Mesothelial cell of epicardium (in vitro differentiated cells): ENCODE results near the gene CLEC19A. TPM values are rescaled to one million over a fixed set of nuclear protein-coding genes. Genes with fewer than 3 reads are reported as not detected.

Experiments used
- DNase-seq, 2 experiments: peaks; one replicate each; pipeline ENCODE4 v3.0.0; 2021; ENCODE audit warnings: low spot score in 2 of 2; ENCODE audit not compliant: unreplicated experiment in 2 of 2
- H3K27ac Mint-ChIP-seq: 2 replicates; pipeline ENCODE4 v1.8.0; 2021; ENCODE audit warnings: mixed read lengths
- H3K27me3 Mint-ChIP-seq: 2 replicates; pipeline ENCODE4 v1.8.0; 2021; ENCODE audit warnings: low read depth, mixed read lengths
- H3K36me3 Mint-ChIP-seq: 2 replicates; pipeline ENCODE4 v1.8.0; 2021; ENCODE audit warnings: mixed read lengths
- H3K4me1 Mint-ChIP-seq: 2 replicates; pipeline ENCODE4 v1.8.0; 2021; ENCODE audit warnings: mixed read lengths
- H3K4me3 Mint-ChIP-seq: 2 replicates; pipeline ENCODE4 v1.8.0; 2021; ENCODE audit warnings: mild to moderate bottlenecking, moderate library complexity, mixed read lengths
- H3K9me3 Mint-ChIP-seq: 2 replicates; pipeline ENCODE4 v1.8.0; 2021; ENCODE audit warnings: mixed read lengths
- total RNA-seq: library from RNA; stranded (reverse); gene quantifications from 3 replicates; pipeline ENCODE4 v1.2.1, GENCODE V29; 2021
- TF ChIP-seq, protein P1 (sequence below): fragments of 200-600 bp; sonication (generic); IDR thresholded peaks from one replicate; pipeline ENCODE4 v1.5.0; 2021; ENCODE audit warnings: antibody characterized with exemption; ENCODE audit not compliant: unreplicated experiment

CLEC19A gene
- total RNA-seq, 1 donor from 2014 or later: not detected

DNA sequence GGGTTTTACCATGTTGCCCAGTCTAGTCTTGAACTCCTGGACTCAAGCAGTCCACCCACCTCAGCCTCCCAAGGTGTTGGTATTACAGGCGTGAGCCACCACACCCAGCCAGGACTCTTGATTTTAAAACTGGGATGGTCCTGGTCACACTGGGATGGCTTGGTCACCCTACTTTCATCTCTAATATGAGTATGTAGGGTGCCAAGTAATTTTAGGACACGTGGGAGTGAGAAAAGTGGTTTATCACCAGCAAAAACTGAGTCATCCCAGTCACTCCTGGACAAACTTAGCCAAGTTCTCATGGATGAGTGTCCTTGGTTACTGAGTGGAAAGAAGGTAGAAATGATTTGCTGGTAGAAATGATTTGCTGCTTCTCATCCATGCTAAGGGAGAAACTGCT is 9.9 kb downstream of the CLEC19A start:
- Mint-ChIP-seq H3K27me3 (peaks cover 17% of the 10 kb centered on the region), H3K9me3 (no peaks in the 10 kb centered on the region), H3K4me3 (no peak overlapping the region), H3K4me1 (peaks cover 6% of the 10 kb centered on the region), H3K27ac (no peak overlapping the region), H3K36me3 (no peaks in the 10 kb centered on the region)
- DNase-seq: no peak
- TF ChIP-seq, protein P1, sequence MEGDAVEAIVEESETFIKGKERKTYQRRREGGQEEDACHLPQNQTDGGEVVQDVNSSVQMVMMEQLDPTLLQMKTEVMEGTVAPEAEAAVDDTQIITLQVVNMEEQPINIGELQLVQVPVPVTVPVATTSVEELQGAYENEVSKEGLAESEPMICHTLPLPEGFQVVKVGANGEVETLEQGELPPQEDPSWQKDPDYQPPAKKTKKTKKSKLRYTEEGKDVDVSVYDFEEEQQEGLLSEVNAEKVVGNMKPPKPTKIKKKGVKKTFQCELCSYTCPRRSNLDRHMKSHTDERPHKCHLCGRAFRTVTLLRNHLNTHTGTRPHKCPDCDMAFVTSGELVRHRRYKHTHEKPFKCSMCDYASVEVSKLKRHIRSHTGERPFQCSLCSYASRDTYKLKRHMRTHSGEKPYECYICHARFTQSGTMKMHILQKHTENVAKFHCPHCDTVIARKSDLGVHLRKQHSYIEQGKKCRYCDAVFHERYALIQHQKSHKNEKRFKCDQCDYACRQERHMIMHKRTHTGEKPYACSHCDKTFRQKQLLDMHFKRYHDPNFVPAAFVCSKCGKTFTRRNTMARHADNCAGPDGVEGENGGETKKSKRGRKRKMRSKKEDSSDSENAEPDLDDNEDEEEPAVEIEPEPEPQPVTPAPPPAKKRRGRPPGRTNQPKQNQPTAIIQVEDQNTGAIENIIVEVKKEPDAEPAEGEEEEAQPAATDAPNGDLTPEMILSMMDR: no peak

DNA sequence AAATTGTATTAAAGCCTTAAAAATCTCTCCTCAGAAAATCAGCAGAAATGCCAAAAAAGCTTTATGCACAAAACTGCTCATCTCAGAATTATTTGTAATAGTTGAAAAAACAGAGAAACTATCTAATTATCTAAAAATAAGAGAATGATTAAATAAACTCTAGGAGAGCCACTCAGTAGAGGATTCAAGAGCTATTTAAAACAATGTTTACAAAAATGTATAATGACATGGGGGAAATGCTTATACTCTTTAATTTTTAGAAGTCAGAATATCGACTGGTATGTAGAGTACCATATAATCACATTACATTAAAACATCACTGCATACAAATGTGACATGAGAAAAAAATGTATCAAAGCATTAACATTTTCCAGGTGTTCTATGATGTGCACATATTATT is 11.9 kb downstream of the CLEC19A start:
- DNase-seq: no peak
- H3K9me3 Mint-ChIP-seq: no peaks in the 10 kb centered on the region
- H3K27ac Mint-ChIP-seq: no peak overlapping the region
- H3K27me3 Mint-ChIP-seq: peaks cover 21% of the 10 kb centered on the region
- peaks cover 3% of the 10 kb centered on the region for H3K4me1 Mint-ChIP-seq
- TF ChIP-seq, protein P1: no peak
- no peak overlapping the region for H3K4me3 Mint-ChIP-seq
- no peaks in the 10 kb centered on the region for H3K36me3 Mint-ChIP-seq

DNA sequence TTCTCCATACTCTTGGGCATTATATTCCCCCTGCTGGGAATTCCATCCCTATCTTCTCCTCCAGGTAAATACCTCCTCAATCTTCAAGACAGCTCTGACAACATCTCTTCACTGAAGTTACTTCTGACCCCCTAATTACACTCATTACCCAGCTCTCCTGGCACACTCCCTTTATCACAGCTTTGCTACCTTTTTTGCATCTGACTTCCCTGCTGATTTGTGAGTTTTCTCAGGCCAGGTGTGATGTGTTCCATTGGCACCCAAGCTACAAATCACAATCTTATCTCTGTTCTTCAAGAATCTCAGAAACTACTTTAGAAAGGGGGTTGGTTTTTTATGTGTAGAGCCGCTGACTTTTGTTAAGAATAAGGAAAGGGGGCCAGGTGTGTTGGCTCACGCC is 14.0 kb downstream of the CLEC19A start:
- Mint-ChIP-seq H3K4me1 (no peaks in the 10 kb centered on the region), H3K27ac (no peak overlapping the region), H3K9me3 (no peaks in the 10 kb centered on the region), H3K27me3 (peaks cover 17% of the 10 kb centered on the region), H3K4me3 (no peak overlapping the region), H3K36me3 (no peaks in the 10 kb centered on the region)
- no peak for DNase-seq
- TF ChIP-seq, protein P1: no peak

DNA sequence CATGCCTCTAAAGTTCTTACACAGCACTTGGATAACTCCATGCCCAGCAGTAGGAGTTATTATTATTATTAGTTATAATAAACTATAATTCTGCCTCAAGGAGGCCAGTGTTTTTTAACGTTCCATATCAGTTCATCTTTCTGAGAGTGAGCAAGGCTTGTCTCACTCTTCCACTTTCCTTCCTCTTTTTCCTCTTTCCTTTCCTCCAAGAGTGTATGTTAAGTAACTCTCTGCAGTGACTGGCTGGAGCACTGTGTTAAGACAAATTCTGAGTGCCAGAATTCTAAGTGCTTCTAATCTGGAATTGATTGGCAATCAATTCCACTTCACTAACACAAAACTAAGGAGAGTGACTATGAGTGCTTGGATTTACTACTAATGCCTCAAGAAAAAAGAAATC is 16.4 kb downstream of the CLEC19A start:
- H3K36me3 Mint-ChIP-seq: no peaks in the 10 kb centered on the region
- TF ChIP-seq, protein P1: no peak
- H3K27ac Mint-ChIP-seq: no peak overlapping the region
- no peaks in the 10 kb centered on the region for H3K4me1 Mint-ChIP-seq
- H3K4me3 Mint-ChIP-seq: no peak overlapping the region
- DNase-seq: no peak
- H3K9me3 Mint-ChIP-seq: no peaks in the 10 kb centered on the region
- peaks cover 12% of the 10 kb centered on the region for H3K27me3 Mint-ChIP-seq

DNA sequence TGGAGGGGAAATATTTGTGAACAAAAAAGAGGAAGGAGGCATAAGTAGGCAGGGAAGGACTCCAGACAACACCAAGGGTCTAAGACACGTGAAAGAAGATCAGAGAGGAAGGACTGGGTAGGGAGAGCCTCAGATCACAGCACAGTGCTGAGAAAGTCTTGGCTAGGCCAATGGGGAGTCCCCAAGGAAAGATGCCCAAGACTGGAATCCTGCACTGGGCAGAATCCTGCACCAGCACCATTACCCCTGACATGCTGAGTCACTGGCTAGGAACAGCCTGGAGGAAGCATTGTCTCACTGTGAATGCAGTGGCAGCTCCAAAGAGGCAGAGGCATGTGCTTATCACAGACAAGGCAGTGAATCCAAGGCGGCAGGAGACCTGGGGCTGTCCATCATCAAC is 19.2 kb downstream of the CLEC19A start:
- H3K27ac Mint-ChIP-seq: no peak overlapping the region
- H3K4me3 Mint-ChIP-seq: no peak overlapping the region
- H3K4me1 Mint-ChIP-seq: no peaks in the 10 kb centered on the region
- no peaks in the 10 kb centered on the region for H3K9me3 Mint-ChIP-seq
- TF ChIP-seq, protein P1: no peak
- DNase-seq: no peak
- no peaks in the 10 kb centered on the region for H3K36me3 Mint-ChIP-seq
- peaks cover 8% of the 10 kb centered on the region for H3K27me3 Mint-ChIP-seq

DNA sequence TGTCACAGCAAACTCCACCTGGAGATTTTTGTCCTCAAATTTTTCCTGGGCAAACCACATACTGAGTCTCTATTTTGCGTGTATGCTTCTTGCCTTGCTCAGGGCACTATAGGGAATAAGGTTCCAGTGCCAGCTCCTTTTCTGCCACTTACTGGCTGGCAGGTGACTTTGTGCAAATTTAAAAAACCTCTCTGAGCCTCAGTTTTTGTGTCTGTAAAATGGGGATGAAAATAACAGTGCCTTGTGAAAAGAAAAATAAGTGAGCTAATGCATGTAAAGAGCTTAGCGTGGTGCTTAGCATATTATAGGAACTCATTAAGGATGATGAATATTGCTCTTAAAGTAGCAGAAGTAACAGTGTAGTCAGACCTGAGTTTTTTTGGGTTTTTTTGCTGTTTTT is 19.9 kb downstream of the CLEC19A start:
- H3K27ac Mint-ChIP-seq: no peak overlapping the region
- H3K27me3 Mint-ChIP-seq: peaks cover 8% of the 10 kb centered on the region
- TF ChIP-seq, protein P1: no peak

More for the DNA sequence above, 19.9 kb downstream of the CLEC19A start:
- DNase-seq: no peak
- Mint-ChIP-seq H3K4me3 (no peak overlapping the region), H3K36me3 (no peaks in the 10 kb centered on the region), H3K4me1 (no peaks in the 10 kb centered on the region), H3K9me3 (no peaks in the 10 kb centered on the region)
